ENCODE measurements around the gene MYH15.

The MYH15 gene

DNA sequence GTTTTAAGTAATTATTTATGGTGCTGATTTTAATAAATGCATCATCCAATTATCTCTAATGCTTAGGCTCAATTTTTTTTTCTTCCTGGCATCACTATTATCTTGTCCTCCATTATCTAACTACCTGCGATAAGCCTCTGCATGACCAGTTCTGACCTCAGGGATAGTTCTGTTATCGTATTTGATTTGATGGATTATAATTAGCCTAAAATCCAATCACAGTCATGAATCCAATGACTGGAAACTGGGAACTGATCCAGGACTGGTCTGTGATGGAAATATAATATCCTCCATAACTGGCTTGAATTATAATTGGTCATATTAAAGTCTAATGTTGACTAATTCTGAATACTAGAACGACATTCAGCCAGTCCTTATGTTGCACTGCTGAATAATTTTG, 1.1 kb downstream of the MYH15 start:
- no peak for DNase-seq

- no peak for DNase-seq
Observed at GRCh38 chr3:108507902-108508301, 2.5 kb downstream of the MYH15 start.

DNA sequence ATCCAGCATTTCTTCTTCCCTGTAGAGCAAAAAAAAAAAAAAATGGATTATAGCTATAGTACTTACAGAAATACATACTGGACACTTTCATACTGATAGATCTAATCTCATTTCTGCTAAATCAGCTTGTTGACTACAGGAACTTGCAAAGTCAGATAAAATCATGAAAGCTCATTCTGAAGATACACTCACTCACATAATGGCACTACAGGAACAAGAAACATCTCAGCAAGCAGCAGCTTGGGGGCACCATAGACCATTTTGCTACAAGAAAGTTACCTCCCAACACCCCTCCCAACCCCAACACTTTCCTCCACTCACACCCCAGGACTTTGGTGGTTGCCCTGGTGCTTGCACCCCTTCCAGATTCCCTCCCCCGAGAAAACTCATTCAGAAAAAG, 4.6 kb downstream of the MYH15 start:
- DNase-seq, result no peak

GRCh38 chr3:108503722-108504121, 6.7 kb downstream of the MYH15 start:
- DNase-seq, result no peak

GRCh38 chr3:108501535-108501934, 8.9 kb downstream of the MYH15 start:
- DNase-seq, result no peak

- DNase-seq, result no peak
Observed at GRCh38 chr3:108500728-108501127, 9.7 kb downstream of the MYH15 start.

- DNase-seq, result no peak
Observed at GRCh38 chr3:108497271-108497670, 13.1 kb downstream of the MYH15 start.

GRCh38 chr3:108495717-108496116, 14.7 kb downstream of the MYH15 start:
- no peak for DNase-seq

- no peak for DNase-seq
Observed at GRCh38 chr3:108494906-108495531, 15.4 kb downstream of the MYH15 start.

DNA sequence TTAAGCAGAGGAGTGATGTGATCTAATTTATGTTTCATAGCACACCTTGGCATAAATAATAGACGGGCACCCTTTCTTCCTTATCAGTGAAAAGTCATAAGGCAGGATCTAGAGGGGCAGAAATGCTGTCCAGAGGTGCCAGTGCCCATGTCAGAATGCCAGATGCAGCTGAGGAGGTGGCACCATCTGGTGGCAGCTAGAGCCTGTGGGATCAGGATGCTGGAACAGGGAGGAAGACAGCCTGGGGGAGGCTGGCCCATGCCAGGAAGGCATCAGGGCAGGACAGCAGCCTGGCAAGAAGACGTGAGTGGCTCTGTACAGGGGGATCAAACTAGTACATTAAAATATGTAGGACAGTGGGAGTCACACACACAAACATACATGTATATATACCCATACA, 16.5 kb downstream of the MYH15 start:
- DNase-seq, result no peak

DNA sequence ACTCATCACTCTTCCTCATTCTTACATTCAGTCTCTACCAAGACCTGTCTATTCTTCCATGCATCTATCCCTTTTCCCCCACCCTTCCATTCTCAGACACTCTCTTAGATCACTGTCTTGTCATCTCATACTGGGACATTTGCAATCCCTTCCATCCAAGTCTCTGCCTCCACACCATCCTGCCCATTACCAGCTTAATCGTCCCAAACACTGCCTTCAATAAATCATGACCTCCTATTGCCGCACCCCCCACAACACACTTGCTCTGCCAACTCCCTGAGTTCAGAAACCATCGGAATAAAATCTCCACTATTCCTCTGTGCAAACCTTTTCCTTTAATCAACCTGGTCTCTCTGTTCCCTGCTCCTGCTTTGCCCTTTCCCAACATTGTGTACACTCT, 18.9 kb downstream of the MYH15 start:
- no peak for DNase-seq

GRCh38 chr3:108489776-108490175, 20.6 kb downstream of the MYH15 start:
- DNase-seq, result peak; percentile 21

DNA sequence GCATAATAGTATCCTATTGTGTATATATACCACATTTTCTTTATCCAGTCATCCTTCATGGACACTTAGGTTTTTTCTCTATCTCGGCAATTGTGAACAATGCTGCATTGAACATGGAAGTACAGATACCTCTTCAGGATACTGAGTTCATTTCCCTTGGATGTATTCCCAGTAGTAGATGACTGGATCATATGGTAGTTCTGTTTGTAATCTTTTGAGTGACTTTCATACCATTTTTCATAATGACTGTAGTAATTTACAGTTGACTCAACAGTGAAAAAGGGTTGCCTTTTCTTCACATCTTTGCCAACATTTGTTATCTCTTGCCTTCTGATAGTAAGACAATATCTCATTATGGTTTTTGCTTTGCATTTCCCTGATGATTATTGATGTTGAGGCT, 21.8 kb downstream of the MYH15 start:
- no peak for DNase-seq

DNA sequence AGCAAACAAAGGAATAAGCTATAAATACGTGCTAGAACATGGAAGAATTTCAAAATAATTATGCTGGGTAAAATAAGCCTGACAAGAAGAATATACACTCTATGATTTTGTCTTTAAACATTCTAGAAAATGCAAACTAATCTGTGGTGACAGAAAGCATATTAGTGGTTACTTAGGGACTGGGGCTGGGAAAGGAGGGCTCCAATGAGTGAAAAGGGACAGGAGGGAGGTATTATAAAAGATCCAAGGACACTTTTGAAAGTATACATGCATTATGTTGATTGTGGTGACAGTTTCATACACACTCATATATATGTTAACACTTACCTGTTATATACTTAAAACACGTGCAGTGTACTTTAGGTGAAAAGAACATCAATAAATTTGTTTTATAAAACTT, 23.0 kb downstream of the MYH15 start:
- DNase-seq, result no peak

DNA sequence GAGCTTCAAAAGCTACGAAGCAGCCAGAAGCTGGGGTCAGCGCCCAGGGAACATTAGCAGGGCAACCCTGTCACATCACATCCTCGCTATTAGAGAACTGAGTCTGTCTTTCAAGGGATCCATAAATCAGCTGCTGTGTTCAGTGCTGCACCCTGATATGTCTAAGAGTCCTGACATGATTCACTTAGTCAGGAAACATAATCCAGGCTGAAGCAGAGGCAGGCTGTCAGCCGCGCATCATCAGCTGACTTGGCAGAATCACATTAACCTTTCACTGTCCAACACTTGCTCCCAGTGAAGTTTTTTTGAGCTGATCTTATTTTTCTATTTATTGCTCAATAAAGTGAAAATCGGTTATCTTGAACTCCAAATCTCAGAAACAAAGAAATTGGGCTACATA, 23.5 kb downstream of the MYH15 start:
- no peak for DNase-seq

GRCh38 chr3:108486338-108486737, 24.1 kb downstream of the MYH15 start:
- DNase-seq, result no peak

- DNase-seq, result no peak
Observed at GRCh38 chr3:108485146-108485545, 25.2 kb downstream of the MYH15 start.

DNA sequence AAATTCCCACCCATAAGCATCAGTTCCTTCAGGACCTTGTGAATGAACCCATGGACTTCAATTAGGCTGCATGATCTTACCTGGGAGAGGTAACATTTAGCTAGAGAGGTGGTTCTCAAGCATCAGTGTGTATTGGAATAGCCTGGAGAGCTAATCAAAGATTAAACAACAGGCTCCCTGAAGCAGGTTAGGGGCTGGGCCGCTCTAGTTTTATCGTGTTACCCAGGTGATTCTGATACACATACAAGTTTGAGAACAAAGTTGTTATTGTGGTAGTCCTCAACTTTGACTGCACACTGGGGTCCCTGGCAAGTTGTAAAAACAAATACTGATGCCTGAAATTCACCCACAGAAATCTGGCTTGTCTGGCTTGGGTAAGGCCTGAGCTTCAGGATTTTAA, 31.2 kb downstream of the MYH15 start:
- no peak for DNase-seq

DNA sequence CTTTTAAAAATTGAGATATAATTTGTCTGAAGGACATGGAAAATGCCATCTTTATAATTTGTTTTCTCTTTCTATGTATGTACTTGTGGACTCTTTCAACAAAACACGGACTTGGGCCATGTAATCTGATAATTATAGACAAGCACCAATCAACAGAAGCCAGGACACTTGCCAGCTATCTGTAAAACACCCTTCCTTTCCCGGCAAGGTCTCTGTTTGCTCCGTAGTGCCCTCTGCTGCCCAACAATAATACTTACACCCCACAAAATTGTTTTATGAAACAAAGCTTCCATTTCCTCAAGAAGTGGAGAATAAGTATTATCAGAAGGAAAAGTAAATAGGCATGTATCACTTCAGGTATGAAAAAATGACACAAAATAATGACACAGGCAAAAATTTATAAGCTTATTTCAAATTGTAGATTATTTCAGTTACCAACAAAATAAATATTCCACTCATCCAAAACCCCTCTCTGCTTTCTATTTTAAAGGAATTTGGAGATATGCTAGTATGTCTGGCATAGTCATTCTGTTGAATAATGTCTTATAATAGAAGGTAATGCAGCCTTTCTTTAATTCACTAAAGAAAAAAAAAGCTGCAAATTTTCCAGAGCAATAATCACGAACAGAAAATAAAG, 32.8 kb downstream of the MYH15 start:
- DNase-seq, result peak; percentile 45

- no peak for DNase-seq
Observed at GRCh38 chr3:108475220-108475782, 35.1 kb downstream of the MYH15 start.

DNA sequence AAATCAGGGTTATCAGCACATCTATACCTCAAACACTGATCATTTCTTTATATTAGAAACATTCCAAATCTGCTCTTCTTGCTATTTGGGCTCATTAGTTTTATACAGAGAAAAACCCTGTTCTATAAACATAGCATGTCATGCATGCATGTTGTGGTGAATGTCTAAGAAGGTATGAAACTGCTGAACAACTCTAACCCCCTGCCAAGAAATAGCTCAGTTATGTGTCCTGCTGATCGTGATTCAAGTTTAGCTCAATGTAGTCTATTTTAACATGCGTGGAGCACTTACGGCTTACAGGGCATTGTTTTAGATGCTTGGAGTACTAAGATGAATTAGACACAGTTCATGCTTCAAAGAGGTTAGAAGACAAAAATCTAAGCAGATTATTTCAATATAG, 35.8 kb downstream of the MYH15 start:
- no peak for DNase-seq

DNA sequence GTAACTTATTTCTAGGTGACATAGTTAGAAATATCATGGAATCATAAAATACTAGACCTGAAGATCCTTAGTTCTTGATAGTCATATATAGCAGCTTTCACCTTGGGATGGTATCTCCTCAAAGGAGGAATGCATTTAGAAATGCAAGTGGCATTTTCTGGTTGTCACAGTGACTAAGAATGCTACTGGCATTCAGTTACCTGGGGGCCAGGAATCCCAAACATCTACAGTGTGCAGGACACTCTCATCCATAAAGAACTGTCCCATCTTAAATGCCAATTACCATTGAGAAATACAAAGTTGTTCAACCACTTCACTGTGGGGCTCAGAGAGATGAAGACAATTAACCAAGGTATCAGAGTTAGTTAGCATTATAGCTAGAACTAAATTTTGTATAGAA, 36.7 kb downstream of the MYH15 start:
- no peak for DNase-seq

- DNase-seq, result no peak
Observed at GRCh38 chr3:108472001-108472591, 38.3 kb downstream of the MYH15 start.

GRCh38 chr3:108471426-108471825, 39.0 kb downstream of the MYH15 start:
- no peak for DNase-seq

Data from CD4-positive, alpha-beta T cell treated with Interleukin-15 for 1 hour (primary cell).